ENCODE data around the gene KANSL2.

DNA sequence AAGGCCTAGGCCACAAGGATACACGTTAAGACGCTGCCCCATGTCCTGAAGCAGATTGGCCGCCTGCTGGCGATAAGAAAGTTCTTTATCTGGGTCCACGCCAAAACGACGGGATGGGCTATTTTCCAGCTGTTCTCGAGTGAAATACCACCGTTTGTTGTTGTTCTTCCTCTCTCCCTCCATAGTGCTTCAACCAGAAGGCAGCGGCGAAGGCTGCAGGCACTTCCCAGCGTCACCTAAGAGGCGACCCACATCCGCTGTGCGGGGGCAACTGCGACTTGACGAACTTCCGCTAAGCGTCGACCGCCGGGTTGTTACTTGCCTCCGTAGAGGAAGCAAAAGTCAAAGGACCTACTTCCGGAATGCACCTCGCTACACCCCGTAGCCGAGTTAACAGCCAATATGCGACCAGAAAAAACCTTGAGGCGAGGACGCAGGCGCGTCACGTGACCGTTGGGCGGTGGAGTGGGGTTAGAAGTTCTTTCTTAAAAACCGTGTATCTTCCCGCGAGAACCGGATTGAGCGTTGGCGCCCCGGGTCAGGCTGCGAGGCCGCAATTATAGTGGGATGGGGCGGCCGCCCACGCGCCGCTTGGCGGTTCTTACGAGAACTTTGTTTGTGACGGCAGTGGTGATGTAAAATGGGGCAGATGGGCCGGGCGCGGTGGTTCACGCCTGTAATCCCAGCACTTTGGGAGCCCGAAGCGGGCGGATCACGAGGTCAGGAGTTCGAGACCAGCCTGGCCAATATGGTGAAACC lies 34.6 kb upstream of the KANSL2 start, which contains the start of gene CCNT1:
- TF ChIP-seq, protein P1, sequence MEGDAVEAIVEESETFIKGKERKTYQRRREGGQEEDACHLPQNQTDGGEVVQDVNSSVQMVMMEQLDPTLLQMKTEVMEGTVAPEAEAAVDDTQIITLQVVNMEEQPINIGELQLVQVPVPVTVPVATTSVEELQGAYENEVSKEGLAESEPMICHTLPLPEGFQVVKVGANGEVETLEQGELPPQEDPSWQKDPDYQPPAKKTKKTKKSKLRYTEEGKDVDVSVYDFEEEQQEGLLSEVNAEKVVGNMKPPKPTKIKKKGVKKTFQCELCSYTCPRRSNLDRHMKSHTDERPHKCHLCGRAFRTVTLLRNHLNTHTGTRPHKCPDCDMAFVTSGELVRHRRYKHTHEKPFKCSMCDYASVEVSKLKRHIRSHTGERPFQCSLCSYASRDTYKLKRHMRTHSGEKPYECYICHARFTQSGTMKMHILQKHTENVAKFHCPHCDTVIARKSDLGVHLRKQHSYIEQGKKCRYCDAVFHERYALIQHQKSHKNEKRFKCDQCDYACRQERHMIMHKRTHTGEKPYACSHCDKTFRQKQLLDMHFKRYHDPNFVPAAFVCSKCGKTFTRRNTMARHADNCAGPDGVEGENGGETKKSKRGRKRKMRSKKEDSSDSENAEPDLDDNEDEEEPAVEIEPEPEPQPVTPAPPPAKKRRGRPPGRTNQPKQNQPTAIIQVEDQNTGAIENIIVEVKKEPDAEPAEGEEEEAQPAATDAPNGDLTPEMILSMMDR (IDR thresholded peaks at IDR 0.05), result peak in 2 of 3 experiments; percentile 22 to 40
- TF ChIP-seq POLR2AphosphoS5 (IDR thresholded peaks at IDR 0.05; ENCODE audit: insufficient read depth in 1 of 2, low read depth in 1 of 2) (peak; percentile 97 to 99), POLR2A (IDR thresholded peaks at IDR 0.05) (peak in 1 of 2 donors; percentile 56)
